Measurements from ENCODE around the gene VCY.
"Not testable (repeated sequence)": the region's sequence is repeated elsewhere in the genome, so short reads cannot be mapped to it uniquely, and the experiment has no call there.

The VCY gene

DNA sequence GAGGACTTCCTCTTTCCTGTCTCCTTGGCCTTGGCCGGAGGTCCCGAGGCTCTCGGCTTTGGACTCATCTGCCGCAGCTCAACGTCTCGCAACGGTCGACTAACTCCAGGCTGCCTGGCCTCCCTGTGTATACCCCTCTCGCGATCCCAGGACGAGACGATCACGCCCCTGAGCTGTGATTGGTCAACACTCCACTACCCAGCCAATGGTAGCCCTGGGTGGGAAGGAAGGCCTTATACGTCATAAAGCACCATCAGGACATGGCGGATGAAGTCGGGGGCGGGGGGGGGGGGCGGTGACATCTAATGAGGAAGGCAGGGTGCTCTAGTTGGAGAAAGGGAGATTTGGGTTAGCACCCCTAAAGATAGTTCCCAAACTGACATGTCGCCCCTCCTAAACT lies at the start of gene VCY:
VCY (minus strand) TSS at position 101 of the 400 bp plus-strand sequence; CDS start at position 68, 33 bp downstream.
- DNase-seq: not testable (repeated sequence)

DNA sequence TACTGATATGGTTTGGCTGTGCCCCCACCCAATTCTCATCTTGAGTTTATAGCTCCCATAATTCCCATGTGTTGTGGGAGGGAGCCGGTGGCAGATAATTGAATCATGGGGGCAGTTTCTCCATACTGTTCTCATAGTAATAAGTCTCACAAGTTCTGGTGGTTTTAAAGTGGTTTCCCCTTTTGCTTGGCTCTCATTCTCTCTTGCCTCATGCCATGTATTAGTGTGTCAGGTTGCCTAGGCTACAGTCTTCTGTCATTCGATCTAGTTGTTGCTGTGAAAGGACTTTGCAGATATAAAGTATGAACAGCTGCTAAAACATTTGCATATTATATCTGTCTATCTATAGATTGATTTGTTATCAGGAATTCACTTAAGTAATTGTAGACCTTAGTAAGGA lies 44.1 kb upstream of the VCY start:
- DNase-seq: not testable (repeated sequence)

DNA sequence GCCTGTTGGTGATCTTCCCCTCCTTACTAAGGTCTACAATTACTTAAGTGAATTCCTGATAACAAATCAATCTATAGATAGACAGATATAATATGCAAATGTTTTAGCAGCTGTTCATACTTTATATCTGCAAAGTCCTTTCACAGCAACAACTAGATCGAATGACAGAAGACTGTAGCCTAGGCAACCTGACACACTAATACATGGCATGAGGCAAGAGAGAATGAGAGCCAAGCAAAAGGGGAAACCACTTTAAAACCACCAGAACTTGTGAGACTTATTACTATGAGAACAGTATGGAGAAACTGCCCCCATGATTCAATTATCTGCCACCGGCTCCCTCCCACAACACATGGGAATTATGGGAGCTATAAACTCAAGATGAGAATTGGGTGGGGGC lies 25.6 kb upstream of the VCY start:
- DNase-seq: not testable (repeated sequence)

DNA sequence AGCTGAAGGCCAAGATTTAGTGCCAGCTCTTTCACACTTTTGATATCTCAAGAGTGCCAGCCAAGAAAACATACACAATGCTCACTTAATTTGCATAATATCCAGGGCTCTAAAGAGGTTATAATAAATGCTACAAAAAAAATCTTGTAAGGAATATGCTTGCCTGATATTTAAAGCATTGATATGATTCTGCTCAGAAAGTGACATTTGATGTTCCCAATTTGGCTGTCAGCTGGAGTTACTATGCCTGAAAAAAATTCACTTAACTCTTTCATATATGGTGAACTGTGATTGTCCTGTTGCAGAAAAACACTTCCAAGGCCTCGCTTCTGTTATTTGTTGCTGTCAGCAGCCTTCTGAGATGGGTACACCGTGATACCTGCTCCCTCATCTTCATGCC lies 43.9 kb downstream of the VCY start:
- not testable (repeated sequence) for DNase-seq
